Activated gamma-delta T cell treated with anti-CD3 and anti-CD28 coated beads, Interleukin-2, amount 50 U/mL, for 16 hours (primary cell): ENCODE results near the gene ATF7.
"Not testable (repeated sequence)": the region's sequence is repeated elsewhere in the genome, so short reads cannot be mapped to it uniquely, and the experiment has no call there.

Experiments
- DNase-seq: peaks from one replicate; pipeline ENCODE4 v3.0.0-alpha.2; 2020; ENCODE audit warnings: low read depth

The ATF7 gene

DNA sequence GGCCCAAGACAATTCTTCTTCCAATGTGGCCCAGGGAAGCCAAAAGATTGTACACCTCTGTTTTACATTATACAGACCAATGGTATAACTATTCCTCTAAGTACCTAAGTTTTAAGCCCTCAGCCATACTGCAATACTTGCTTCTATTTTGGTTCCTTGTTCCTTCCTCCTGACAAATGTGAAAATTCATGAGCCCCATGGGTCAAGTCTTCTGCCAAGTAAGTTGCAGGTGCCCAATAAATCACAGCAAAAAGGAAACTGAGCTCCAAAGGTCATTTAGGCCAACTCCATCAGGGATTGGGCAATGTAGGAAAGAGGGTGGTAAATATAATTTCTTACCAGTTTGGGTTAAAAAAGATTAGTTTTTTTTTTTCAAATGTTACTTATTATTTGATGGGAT is 61.2 kb downstream of the ATF7 start:
- DNase-seq: no peak

DNA sequence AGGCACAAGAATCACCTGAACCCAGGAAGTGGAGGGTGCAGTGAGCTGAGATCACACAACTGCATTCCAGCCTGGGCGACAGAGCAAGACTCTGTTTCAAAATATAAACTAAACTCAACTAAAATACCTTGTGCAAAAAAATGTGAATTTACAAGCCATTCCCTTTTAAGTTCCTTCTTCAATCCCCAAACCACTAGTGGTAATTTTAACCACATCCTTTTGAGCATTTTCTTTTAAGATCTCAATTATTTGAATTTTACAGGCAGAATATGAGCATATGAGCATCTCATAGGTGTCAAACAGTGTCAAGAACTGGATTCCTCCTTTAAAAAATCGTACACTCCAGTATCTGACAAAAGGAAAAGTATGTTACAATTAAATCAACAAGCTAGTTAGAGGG is 61.9 kb downstream of the ATF7 start:
- no peak for DNase-seq

DNA sequence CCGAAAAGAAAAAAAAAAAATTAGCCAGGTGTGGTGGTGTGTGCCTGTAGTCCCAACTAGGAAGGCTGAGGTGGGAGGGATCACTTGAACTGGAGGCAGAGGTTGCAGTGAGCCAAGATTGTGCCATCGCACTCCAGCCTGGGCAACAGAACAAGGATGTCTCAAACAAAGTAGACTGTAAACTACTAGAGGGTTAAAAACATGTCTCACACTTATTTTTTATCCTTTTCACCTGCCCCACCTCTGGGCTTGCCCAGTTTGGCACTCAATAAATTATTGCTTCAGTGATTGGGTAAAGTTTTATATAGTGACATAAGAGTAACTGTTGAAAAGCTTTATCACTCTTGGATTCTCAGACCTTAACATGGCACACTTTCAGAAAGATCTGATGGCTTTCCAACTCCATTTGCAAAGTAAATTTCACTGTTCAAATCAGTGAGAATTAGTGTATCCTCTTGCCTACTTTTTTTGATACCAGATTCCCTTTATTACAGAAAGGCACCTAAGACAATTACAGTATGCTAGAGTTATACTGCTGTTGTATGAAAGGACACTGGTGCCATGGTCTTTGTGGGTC is 62.6 kb downstream of the ATF7 start:
- DNase-seq: no peak

DNA sequence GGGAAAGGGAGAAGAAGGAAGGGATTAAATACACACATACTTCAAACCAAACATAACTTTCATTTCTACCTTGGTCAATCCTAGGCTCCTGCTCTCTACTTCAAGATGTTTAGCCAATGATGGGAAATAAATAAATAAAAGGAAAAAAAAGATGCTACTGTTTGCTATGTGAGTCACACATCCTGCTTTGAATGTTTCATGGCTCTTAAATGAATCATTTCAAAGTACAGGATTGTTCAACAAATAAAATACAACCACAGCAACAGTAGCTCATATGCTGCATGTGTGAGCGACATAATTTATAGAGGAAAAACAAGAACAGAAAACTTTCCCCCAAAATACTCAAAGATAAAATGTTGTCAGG is 64.6 kb downstream of the ATF7 start:
- DNase-seq: no peak

DNA sequence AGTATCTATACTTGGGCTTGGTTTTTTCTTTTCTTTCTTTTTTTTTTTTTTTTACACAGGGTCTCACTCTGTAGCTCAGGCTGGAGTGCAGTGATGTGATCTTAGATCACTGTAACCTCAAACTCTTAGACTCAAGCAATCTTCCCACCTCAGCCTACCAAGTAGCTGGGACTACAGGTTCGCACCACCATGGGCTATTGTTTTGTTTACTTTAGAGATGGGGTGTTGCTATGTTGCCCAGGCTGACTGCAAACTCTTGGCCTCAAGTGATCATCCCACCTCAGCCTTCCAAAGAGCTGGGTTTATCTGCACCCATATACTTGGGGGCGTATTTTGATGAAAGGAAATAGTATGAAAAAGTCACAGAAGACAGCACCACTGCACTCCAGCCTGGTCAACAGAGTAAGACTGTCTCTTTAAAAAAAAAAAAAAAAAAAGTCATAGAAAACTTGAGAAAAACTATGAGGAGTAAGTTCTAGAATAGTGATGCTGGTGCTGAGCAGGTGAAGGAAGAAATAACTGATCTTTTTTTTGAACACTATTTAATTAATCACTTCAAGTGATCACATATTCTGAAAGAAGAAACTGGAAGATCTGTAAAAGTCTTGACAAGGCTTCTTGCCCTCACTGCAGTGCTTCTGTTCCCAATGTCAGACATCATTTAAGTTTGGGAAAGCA is 65.1 kb downstream of the ATF7 start:
- no peak for DNase-seq

DNA sequence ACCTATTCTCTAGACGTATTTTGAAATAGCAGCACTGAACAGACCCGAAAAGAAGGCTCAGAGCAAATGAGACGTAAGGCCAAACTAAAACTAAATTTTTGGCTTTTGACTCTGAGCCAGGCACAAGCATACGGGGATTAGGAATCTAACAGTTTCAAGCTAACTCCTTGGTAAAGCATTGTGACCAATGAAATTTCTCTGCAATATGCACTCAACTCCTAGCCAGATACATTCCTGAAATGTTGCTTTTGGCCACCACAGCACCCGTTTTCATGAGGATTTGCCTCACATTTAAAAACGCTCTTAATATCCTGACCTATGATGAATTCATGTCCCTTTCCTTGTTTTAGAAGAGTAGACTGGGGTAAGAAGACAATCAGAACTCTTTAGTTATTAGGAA is 65.8 kb downstream of the ATF7 start:
- DNase-seq: no peak

DNA sequence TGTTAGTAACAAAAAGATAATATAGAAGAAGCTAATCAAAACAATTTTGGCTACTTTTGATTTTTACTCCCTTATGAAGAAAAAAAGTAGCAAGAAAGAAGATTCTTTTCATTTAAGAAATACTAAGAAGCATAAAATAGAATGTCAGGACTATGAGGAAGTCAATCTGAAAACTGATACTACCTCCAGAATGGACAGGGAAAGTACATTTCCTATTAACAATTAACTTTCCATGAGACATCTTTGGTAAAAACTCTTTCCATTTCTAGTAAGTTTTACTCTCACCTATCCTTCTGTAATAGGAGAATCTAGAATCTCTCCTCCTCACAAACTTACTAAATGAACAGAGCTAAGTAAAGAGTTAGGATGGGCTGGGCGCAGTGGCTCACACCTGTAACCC is 67.6 kb downstream of the ATF7 start:
- no peak for DNase-seq

DNA sequence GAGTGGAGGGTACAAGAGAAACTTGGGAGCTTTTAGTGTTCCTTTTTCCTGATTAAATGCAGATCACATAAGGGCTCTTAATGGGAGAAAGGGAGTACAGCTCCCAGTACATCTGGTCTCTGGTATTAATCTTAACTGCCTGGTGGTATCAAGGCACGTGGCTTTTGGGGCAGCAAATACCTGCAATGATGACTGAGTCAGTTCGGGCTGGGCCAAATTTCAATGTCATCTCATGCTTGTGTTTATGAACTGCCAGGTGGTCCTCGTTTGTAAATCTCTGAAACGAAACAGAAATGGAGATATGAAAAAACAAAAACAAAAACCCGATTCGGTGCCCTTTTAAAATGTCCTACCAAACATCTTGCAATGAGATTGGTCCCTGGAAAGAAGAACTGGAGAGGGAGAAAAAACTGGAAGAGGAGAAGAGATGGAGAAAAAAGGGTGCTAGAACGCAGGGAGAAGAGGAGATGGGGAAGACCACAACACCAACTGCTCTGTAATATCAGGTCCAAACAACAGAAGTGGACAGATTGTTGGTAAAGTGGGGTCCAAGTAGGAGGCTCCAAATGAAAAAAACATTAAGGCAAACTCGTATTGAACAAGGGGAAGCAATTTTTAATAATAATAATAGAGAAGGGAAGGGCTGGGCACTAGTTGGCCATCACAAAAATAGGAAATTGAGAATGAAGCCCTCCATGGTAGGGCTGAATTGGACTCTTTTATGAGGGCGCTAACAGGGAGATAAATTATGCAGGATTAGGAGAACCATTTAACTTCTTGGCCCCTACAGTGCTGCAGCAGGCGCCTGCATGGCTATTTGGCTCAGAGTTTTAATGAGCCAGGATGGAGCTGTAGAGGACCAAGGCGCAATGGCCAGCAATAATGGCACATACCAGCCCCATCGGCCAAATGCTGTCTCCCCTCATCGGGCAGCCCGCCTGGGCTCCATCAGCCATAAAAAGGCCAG is 73.5 kb downstream of the ATF7 start:
- DNase-seq: no peak

DNA sequence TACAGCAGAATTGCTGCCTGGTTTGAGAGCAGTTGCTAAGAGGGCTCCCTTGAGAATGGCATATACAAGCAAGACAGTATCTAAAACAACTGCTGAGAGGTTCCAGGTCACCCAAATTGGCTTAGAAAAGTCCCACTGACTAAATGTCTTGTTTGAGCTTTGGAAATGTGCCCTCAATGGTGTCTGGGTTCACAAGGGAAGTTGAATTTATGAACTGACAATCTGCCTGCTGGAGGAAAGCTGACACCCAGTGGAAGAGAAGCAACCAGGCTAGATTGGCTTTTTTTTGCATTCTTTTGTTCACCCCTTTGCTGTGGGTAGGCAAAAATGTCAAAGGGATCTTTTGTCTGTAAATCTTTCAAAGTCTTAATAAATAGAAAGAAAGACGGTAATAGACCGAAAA is 74.3 kb downstream of the ATF7 start:
- DNase-seq: no peak

DNA sequence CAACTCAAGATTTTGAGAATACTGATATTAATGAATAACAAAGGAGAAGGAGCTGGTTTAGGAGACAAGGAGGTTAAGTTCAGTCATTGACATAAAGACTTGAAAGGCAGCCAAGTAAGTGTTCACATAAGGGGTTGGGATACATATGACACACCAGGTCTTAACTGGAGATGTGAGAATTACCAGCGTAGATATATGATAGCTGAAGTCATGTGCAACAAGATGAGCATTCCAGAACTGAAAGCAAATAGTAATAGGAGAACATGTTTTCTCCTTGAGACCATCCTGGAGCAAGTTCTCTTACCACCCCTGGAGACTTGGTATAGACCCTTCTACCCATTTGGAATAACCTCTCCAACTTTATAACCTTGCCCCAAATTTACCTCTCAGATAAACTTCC is 75.6 kb downstream of the ATF7 start:
- DNase-seq: no peak

DNA sequence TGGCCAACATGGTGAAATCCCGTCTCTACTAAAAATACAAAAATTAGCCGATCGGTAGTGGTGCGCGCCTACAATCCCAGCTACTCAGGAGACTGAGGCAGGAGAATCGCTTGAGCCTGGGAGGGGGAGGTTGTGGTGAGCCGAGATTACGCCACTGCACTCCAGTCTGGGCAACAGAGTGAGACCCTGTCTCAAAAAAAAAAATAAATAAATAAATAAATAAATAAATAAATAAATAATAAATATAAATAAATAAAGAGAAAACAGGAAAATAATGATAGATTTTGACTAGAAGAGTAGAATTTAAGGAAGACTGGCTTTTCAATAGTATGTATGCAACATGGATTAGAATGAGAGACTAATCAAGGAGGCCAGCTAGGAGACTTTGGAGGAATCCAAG is 76.1 kb downstream of the ATF7 start:
- DNase-seq: not testable (repeated sequence)

DNA sequence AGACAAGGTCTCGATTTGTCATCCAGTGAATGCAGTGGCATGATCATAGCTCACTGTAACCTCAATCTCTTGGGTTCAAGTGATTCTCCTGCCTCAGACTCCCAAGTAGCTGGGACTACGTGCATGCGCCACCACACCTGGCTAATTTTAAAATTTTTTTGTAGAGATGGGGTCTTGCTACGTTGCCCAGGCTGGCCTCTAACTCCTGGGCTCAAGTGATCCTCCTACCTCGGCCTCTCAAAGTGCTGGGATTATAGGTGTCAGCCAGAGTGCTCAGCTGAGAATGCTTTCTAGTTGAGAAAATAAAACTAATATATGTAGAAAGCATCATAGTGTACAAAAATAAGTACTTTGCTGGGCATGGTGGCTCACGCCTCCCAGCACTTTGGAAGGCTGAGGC is 77.8 kb downstream of the ATF7 start:
- DNase-seq: not testable (repeated sequence)

DNA sequence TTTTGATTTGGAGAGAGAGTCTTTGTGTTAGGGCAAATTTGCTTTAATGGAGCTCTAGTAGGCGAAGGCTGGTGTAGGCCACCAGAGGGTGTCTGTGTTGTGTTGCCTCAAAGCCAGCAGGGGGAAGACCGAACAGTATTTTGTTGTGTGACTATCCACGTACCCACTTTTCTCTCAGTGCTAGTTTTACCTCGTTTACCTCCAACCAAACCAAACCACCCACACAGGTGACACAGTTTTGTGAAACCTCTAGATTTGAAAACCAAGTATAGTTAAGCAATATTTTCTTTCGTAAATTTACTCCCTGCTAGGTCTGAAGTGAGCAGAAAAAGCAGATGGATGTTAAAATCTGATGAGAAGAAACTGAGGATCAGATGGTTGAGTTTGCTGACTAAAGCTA is 82.6 kb downstream of the ATF7 start:
- DNase-seq: peak; percentile 2

DNA sequence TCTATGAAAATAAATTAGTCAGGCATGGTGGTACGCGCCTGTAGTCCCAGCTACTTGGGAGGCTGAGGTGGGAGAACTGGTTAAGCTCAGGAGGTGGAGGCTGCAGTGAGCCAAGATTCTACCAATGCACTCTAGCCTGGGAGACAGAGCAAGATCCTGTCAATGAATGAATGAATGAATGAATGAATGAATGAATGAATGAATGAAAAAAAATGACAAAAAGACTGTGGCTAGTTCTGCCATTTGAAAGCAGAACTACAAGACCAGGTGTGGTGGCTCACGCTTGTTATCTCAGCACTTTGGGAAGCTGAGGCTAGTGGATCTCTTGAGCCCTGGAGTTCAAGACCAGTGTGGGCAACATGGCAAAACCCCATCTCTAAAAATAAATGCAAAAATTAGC is 86.7 kb downstream of the ATF7 start:
- DNase-seq: no peak

DNA sequence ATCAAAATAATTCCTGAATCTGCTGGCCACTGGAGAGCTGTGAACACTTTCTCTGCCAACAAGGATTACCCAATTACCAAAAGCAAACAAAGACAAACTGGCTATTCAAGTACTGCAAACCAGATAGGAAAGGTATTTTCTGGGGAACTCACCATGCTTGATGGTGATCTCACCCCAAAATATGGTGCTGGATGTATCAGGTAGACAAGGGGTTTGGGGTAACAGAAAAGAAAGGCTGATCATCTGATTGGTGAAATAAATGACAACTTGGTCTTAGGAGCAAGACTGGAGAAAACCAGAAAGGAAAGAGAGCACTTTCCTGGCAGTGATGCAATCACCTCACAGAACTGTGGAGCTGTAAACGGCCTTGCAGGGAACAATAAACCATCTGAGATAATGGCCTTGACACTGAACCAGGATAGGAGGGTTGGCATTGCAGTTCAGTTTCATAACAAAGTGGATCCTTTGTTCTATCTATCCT is 87.9 kb downstream of the ATF7 start:
- no peak for DNase-seq

DNA sequence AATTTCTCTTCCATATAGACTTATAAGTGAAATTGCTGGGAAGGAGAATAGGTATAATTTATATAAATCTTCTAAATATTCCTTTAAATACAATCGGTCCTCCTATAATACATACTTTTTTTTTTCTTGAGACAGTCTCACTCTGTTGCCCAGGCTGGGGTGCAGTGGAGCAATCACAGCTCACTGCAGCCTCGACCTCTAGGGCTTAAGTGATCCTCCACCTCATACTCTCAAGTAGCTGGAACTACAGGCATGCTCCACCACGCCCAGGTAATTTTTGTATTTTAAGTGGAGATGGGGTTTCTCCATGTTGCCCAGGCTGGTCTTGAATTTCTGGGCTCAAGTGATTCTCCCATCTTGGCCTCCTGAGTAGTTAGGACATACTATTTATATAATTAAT is 89.2 kb downstream of the ATF7 start:
- no peak for DNase-seq

DNA sequence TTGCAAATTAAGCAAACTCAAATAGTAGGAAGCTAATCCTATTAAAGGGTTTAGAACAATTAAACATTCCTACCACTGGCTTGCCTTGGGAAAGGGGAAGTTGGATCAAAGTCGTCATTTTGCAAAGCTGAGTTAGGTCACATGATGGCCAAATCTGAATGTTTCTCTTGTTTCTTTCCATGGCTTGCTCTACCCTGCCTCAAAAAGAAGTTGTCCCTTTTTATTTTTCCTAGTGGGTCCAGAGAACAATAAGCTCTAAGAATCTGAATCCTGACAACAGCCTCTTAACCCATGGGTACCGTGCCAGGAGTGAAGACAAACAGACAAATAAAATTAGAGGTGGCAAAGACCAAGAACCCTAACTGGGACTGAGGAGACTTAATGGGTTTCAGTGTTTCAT is 92.7 kb downstream of the ATF7 start:
- no peak for DNase-seq

DNA sequence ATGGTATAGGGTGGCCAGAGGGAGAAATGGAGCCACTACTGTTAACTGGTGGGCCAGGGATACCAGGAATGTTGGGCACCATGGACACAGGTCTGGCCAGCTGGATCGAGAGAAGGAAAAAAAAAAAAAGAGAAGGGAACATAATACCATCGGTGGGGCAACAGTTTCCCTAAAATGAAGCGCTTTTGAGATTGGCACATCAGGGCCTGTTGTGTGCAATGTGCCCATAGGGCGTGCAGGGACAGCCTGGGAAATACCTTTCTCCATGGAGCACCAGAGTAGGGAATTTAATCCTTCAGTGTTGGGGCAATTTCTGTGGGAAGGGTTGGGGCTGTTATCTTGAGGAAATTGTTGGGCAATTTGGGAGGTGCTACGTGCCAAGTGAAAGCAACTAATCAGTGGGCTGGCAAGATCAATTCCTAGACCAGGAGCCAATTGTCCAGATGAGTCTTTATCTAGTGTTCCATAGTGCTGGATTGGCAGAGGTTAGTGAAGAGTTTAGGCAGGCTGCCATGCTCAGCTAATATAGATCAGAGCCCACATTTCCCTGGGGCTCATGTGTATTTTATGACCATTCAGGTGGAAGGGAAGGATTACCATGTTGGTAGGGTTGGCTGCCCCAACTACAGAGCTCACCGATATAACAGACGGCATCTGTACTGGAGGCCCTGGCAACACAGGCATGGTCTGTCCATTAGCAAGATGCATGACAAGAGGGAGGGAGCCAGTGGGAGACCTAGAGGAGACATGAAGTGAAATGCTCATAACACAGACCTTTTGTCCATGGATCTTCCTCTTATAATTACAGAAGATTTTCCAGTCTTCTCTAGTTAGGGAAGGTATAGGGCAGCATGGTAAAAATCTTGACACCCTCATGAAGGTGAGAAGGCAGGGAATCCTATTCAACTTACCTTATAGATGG is 93.4 kb downstream of the ATF7 start:
- DNase-seq: no peak

DNA sequence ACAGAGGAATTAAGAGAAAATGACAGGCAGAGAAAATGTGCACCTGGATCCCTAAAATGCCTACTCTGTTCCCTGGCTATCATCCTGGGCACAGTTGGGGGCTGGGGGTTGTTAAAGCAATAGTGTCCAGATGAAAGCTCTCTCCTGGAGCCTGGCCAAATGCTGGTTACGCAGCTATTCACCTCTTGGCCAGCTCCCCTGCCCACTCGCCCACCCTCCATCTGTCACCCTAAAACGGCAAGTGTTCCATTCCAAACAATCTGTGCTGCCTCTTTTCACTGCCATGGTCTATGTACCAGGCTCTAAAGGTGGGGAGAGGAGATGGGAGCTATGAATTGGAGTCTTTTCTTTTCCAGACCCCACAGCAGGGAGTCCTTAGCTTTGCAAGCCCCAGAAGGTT is 94.2 kb downstream of the ATF7 start:
- no peak for DNase-seq

DNA sequence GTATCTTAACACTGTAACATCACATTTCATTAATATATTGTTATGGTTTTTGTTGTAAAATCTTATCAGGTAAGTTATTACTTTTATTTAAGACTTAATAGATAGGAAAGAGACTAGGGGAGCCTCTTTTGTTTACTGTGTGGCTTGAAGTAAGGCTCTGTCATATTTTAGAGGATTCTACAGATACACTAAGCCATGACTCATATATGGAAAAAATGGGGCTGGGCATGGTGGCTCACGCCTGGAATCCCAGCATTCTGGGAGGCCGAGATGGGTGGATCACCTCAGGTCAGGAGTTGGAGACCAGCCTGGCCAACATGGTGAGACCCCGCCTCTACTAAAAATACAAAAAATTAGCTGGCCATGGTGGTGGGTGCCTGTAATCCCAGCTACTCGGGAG is 95.3 kb downstream of the ATF7 start:
- DNase-seq: no peak

DNA sequence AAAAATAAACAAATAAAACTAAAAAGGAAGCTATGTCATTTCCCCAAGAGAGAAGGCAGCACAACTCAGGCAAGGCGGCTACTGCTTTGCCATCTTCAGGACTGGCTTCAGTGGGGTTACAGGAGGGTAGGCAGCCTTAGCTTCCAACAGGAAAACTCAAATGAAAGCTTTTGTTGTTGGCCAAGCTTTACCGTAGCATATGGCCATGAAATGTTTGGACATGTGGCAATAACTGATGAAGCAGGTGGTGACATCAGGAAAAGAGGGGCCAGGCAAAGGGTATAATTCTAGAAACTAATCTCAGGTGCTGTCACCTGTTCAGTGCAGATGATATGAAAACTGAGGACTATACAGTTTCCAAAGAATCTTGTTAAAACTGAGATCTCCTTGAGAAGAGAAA is 96.1 kb downstream of the ATF7 start:
- DNase-seq: no peak

DNA sequence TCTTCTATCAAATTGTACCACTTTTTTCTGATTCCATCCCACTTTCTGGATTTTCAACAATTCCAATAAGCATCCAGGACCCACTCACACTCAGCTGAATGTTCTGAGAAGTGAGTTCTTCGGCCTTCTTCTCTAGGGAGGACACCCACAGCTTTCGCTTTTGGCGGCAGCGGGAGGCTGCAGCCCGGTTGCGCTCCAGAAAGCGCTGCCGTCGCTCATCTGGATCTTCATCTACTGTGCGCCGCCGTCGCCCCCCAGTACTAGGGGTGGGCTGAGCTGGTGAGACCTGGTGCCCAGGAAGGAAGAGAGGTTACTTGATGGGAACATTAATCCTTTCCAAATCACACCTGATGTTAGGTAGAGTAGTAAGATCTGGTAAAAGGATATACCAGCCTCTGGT is 101.7 kb downstream of the ATF7 start:
- no peak for DNase-seq
